Fibroblast of lung (primary cell): ENCODE data around the gene RFXANK. TPM values are rescaled to one million over a fixed set of nuclear protein-coding genes. Genes with fewer than 3 reads are reported as not detected.
A peak's percentile ranks its signal among the peaks of the same experiment; 100 is the strongest.

ENCODE experiments used
- DNase-seq, 2 donors: peaks; one replicate each; pipeline versions ENCODE4 v3.0.0 to v3.0.0-alpha.2; 2010; ENCODE audit warnings: low read depth in 2 of 2
- H2AFZ ChIP-seq: 2 replicates; pipeline ENCODE4 v1.5.1; 2012; ENCODE audit warnings: low read length, control low read depth, inconsistent platforms
- H3K27ac ChIP-seq: 2 replicates; pipeline ENCODE4 v1.5.1; 2011; ENCODE audit warnings: low read length, control low read depth; ENCODE audit not compliant: insufficient read depth
- H3K27me3 ChIP-seq: 2 replicates; pipeline ENCODE4 v1.5.1; 2011; ENCODE audit warnings: mild to moderate bottlenecking, low read length; ENCODE audit not compliant: control insufficient read depth, insufficient read depth
- H3K36me3 ChIP-seq: 2 replicates; pipeline ENCODE4 v1.5.1; 2011; ENCODE audit warnings: low read length; ENCODE audit not compliant: control insufficient read depth, insufficient read depth
- H3K4me1 ChIP-seq: 2 replicates; pipeline ENCODE4 v1.5.1; 2011; ENCODE audit warnings: low read length; ENCODE audit not compliant: control insufficient read depth, insufficient read depth; ENCODE audit errors: extremely low read depth
- H3K4me2 ChIP-seq: 2 replicates; pipeline ENCODE4 v1.5.1; 2011; ENCODE audit warnings: low read length, control low read depth; ENCODE audit not compliant: insufficient read depth; ENCODE audit errors: extremely low read depth
- H3K4me3 ChIP-seq, 4 experiments: fragments of 200-600 bp in 1 of 4; sonication (generic) in 1 of 4; replicated peaks in 1 of 4; 2 replicates each; pipeline ENCODE4 v1.5.1; 2011 to 2016; ENCODE audit warnings: low read length in 4 of 4, low read depth in 3 of 4, mild to moderate bottlenecking in 3 of 4, control low read depth in 2 of 4, inconsistent platforms in 1 of 4, mixed read lengths in 1 of 4; ENCODE audit not compliant: insufficient read depth in 1 of 4; ENCODE audit errors: control extremely low read depth in 1 of 4
- H3K79me2 ChIP-seq: 2 replicates; pipeline ENCODE4 v1.5.1; 2012; ENCODE audit warnings: mild to moderate bottlenecking, low read length, inconsistent platforms; ENCODE audit not compliant: control insufficient read depth, insufficient read depth
- H3K9ac ChIP-seq: 2 replicates; pipeline ENCODE4 v1.5.1; 2011; ENCODE audit warnings: mild to moderate bottlenecking, low read length, control low read depth; ENCODE audit not compliant: insufficient read depth
- H3K9me3 ChIP-seq: 2 replicates; pipeline ENCODE4 v1.5.1; 2012; ENCODE audit warnings: low read depth, low read length; ENCODE audit not compliant: control insufficient read depth, insufficient read depth
- H4K20me1 ChIP-seq: 2 replicates; pipeline ENCODE4 v1.5.1; 2011; ENCODE audit warnings: low read length; ENCODE audit not compliant: control insufficient read depth, insufficient read depth; ENCODE audit errors: extremely low read depth
- CTCF ChIP-seq, 2 donors: IDR thresholded peaks in 1 of 2; conservative IDR thresholded peaks in 1 of 2; 1 replicate in 1 of 2; 2 replicates in 1 of 2; pipeline ENCODE4 v1.5.1; 2011 to 2012; ENCODE audit warnings: low read length in 2 of 2, control low read depth in 1 of 2, inconsistent platforms in 1 of 2, low read depth in 1 of 2, mild to moderate bottlenecking in 1 of 2
- EZH2 ChIP-seq: IDR thresholded peaks from 2 replicates; pipeline ENCODE4 v1.5.1; 2012; ENCODE audit warnings: low read length, control low read depth, mild to moderate bottlenecking; ENCODE audit errors: missing control alignments
- polyA minus RNA-seq: library from RNA; depleted of rRNA, polyadenylated mRNA; stranded (reverse); fragments of >200 nt; gene quantifications from 2 replicates; pipeline ENCODE4 v1.2.3, GENCODE V29; 2011; ENCODE audit warnings: low replicate concordance
- polyA plus RNA-seq, 2 donors: library from polyadenylated mRNA; depleted of rRNA in 1 of 2; stranded (reverse) in 1 of 2; unstranded in 1 of 2; fragments of >200 nt; gene quantifications; 2 replicates each; pipeline ENCODE4 v1.2.1, GENCODE V29; 2011 to 2012; ENCODE audit warnings: missing spikeins in 1 of 2
- total RNA-seq: library from RNA; depleted of rRNA; stranded (reverse); fragments of >200 nt; gene quantifications from 2 replicates; pipeline ENCODE4 v1.2.1, GENCODE V29; 2014

Gene RFXANK
- total RNA-seq (60.1 and 65.2 TPM in 2 replicates), polyA plus RNA-seq (31.9 and 45.3 TPM in 2 replicates), polyA minus RNA-seq (75.4 and 115 TPM in 2 replicates)
- polyA plus RNA-seq (2012): 91.4 and 116 TPM in 2 replicates

GRCh38 chr19:19192078-19192882, at the start of gene RFXANK, which contains the start of gene BORCS8:
RFXANK (plus strand) TSS chr19:19192258; CDS start chr19:19193947, 1,689 bp downstream.
BORCS8 (minus strand) TSS chr19:19192152; CDS start chr19:19192117, 35 bp downstream.
- Histone ChIP-seq H3K27ac (peak within 1 kb of the TSS; percentile 91), H3K4me2 (peak within 1 kb of the TSS; percentile 93), H3K9ac (peak within 1 kb of the TSS; percentile 82), H3K4me3 (peak within 1 kb of the TSS; percentile 76 to 99 (median 89)), H3K9me3 (no peaks in the 10 kb centered on the region), H3K36me3 (peaks cover 5% of the 10 kb centered on the region), H3K79me2 (peaks cover 33% of the 10 kb centered on the region), H3K27me3 (no peaks in the 10 kb centered on the region), H2AFZ (peak within 1 kb of the TSS; percentile 82), H3K4me1 (peaks cover 6% of the 10 kb centered on the region), H4K20me1 (no peaks in the 10 kb centered on the region)
- TF ChIP-seq EZH2 (no peak), CTCF (conservative IDR thresholded peaks at IDR 0.05 in 1 of 2, IDR thresholded peaks at IDR 0.05 in 1 of 2; ENCODE audit: low read depth in 1 of 2, low read length in 2 of 2) (no peak)
- DNase-seq: peak; percentile 98 to 99

GRCh38 chr19:19142347-19142746, 49.7 kb upstream of the RFXANK start:
- Histone ChIP-seq H3K4me2 (no peak overlapping the region), H3K9ac (no peak overlapping the region), H3K36me3 (no peaks in the 10 kb centered on the region), H4K20me1 (no peaks in the 10 kb centered on the region), H3K27ac (no peak overlapping the region), H3K79me2 (no peaks in the 10 kb centered on the region), H2AFZ (no peak overlapping the region), H3K27me3 (no peaks in the 10 kb centered on the region), H3K9me3 (no peaks in the 10 kb centered on the region), H3K4me1 (peaks cover 2% of the 10 kb centered on the region), H3K4me3 (no peak overlapping the region)
- DNase-seq: no peak
- TF ChIP-seq EZH2: no peak

GRCh38 chr19:19145281-19145680, 46.8 kb upstream of the RFXANK start:
- no peak overlapping the region for H3K9ac ChIP-seq
- no peak for DNase-seq
- H3K27me3 ChIP-seq: no peaks in the 10 kb centered on the region
- H4K20me1 ChIP-seq: no peaks in the 10 kb centered on the region
- H3K27ac ChIP-seq: no peak overlapping the region
- H3K4me3 ChIP-seq: no peak overlapping the region
- no peaks in the 10 kb centered on the region for H3K4me1 ChIP-seq
- H3K79me2 ChIP-seq: no peaks in the 10 kb centered on the region
- no peaks in the 10 kb centered on the region for H3K9me3 ChIP-seq
- no peaks in the 10 kb centered on the region for H3K36me3 ChIP-seq
- H2AFZ ChIP-seq: no peak overlapping the region
- no peak overlapping the region for H3K4me2 ChIP-seq
- TF ChIP-seq EZH2: no peak
- no peak for TF ChIP-seq CTCF (conservative IDR thresholded peaks at IDR 0.05 in 1 of 2, IDR thresholded peaks at IDR 0.05 in 1 of 2; ENCODE audit: low read depth in 1 of 2, low read length in 2 of 2)
